GM19035 (cell line): ENCODE results near the gene ACBD6.

Experiments
- ATAC-seq: cut with Tn5 transposase; IDR thresholded peaks from one replicate; pipeline ENCODE4 v1.9.1; 2021; ENCODE audit not compliant: unreplicated experiment

ACBD6 gene

GRCh38 chr1:180311011-180311730 is 191.2 kb downstream of the ACBD6 start:
- no peak for ATAC-seq

- ATAC-seq = no peak
Observed at GRCh38 chr1:180310095-180310494, 192.3 kb downstream of the ACBD6 start.

GRCh38 chr1:180309338-180309737 is 193.0 kb downstream of the ACBD6 start:
- no peak for ATAC-seq

- no peak for ATAC-seq
Observed at GRCh38 chr1:180301135-180301742, 201.1 kb downstream of the ACBD6 start.

GRCh38 chr1:180299479-180300221 is 202.7 kb downstream of the ACBD6 start:
- no peak for ATAC-seq

GRCh38 chr1:180295999-180296398 is 206.4 kb downstream of the ACBD6 start:
- no peak for ATAC-seq

GRCh38 chr1:180294711-180295110 is 207.7 kb downstream of the ACBD6 start:
- ATAC-seq = no peak

- no peak for ATAC-seq
Observed at GRCh38 chr1:180291004-180291403, 211.4 kb downstream of the ACBD6 start.

GRCh38 chr1:180290265-180291001 is 211.9 kb downstream of the ACBD6 start:
- no peak for ATAC-seq

GRCh38 chr1:180288940-180289339 is 213.4 kb downstream of the ACBD6 start:
- no peak for ATAC-seq

- no peak for ATAC-seq
Observed at GRCh38 chr1:180287988-180288705, 214.2 kb downstream of the ACBD6 start.

GRCh38 chr1:180286417-180286816 is 216.0 kb downstream of the ACBD6 start:
- ATAC-seq = no peak

- ATAC-seq = no peak
Observed at GRCh38 chr1:180283098-180283497, 219.3 kb downstream of the ACBD6 start.

- no peak for ATAC-seq
Observed at GRCh38 chr1:180282401-180283044, 219.9 kb downstream of the ACBD6 start.

- ATAC-seq = no peak
Observed at GRCh38 chr1:180281490-180281889, 220.9 kb downstream of the ACBD6 start.

GRCh38 chr1:180280617-180281016 is 221.8 kb downstream of the ACBD6 start:
- no peak for ATAC-seq

GRCh38 chr1:180279651-180280050 is 222.7 kb downstream of the ACBD6 start:
- no peak for ATAC-seq

GRCh38 chr1:180278596-180279395 is 223.6 kb downstream of the ACBD6 start:
- ATAC-seq = no peak

- ATAC-seq = no peak
Observed at GRCh38 chr1:180278194-180278515, 224.2 kb downstream of the ACBD6 start.
